Measurements from ENCODE around the gene SMOC2.

- TF ChIP-seq CTCF (IDR thresholded peaks at IDR 0.05) (no peak), POLR2A (IDR thresholded peaks at IDR 0.05) (no peak), EP300 (IDR thresholded peaks at IDR 0.05) (no peak)
These were observed 254.7 kb downstream of the SMOC2 start for GRCh38 chr6:168695701-168696100.

Data from tibial nerve (tissue), 4 donors.